Gastroesophageal sphincter (tissue), 4 donors: ENCODE results near the gene PTPRN2. TPM values are rescaled to one million over a fixed set of nuclear protein-coding genes. Genes with fewer than 3 reads are reported as not detected.

ENCODE experiments used
- ATAC-seq: fragments of 150-250 bp; one replicate; pipeline ENCODE4 v1.9.1; 2016; ENCODE audit warnings: mild to moderate bottlenecking, moderate library complexity
- H3K27ac ChIP-seq, 4 donors: fragments of 200-600 bp; sonication (generic) in 3 of 4; 1 replicate in 3 of 4; 2 replicates in 1 of 4; pipeline ENCODE4 v1.5.1; 2016 to 2019
- H3K27me3 ChIP-seq: fragments of 200-600 bp; sonication (generic); one replicate; pipeline ENCODE4 v1.5.1; 2019
- H3K36me3 ChIP-seq, 2 donors: fragments of 200-600 bp; sonication (generic); one replicate each; pipeline ENCODE4 v1.5.1; 2019; ENCODE audit warnings: control low read depth in 1 of 2
- H3K4me1 ChIP-seq, 3 donors: fragments of 200-600 bp; sonication (generic); 1 replicate in 2 of 3; 2 replicates in 1 of 3; pipeline ENCODE4 v1.5.1; 2016 to 2019; ENCODE audit warnings: control low read depth in 2 of 3
- H3K4me3 ChIP-seq, 2 donors: fragments of 200-600 bp; sonication (generic); one replicate each; pipeline ENCODE4 v1.5.1; 2019; ENCODE audit warnings: mild to moderate bottlenecking in 1 of 2, moderate library complexity in 1 of 2
- H3K9me3 ChIP-seq, 3 donors: fragments of 200-600 bp; sonication (generic); one replicate each; pipeline ENCODE4 v1.5.1; 2017 to 2019; ENCODE audit warnings: control low read depth in 2 of 3
- EP300 ChIP-seq: sonication (generic); formaldehyde crosslinking; IDR thresholded peaks from one replicate; pipeline ENCODE4 v1.6.1; 2017; ENCODE audit warnings: antibody characterized with exemption, mild to moderate bottlenecking
- POLR2A ChIP-seq, 2 donors: fragments of 450-650 bp; IDR thresholded peaks; one replicate each; pipeline ENCODE4 v1.6.1; 2017; ENCODE audit warnings: antibody characterized with exemption in 2 of 2, mild to moderate bottlenecking in 2 of 2, moderate library complexity in 1 of 2
- POLR2AphosphoS5 ChIP-seq: sonication (generic); formaldehyde crosslinking; IDR thresholded peaks from one replicate; pipeline ENCODE4 v1.6.1; 2017; ENCODE audit warnings: antibody characterized with exemption
- WGBS, 2 donors: methylation state at CpG; one replicate each; pipeline ENCODE4 v1.1.5; 2018; ENCODE audit warnings: low coverage in 1 of 2; 5-methylcytosine and 5-hydroxymethylcytosine counted together
- total RNA-seq, 4 donors: library from RNA; depleted of rRNA; stranded (reverse); fragments of >200 nt; gene quantifications; one replicate each; pipeline ENCODE4 v1.1.0, GENCODE V29; 2016
- TF ChIP-seq, protein P1 (sequence below), 4 experiments: fragments of 200-600 bp in 2 of 4; fragments of 450-650 bp in 2 of 4; sonication (generic) in 1 of 4; IDR thresholded peaks; one replicate each; pipeline ENCODE4 v1.5.1; 2017 to 2019; ENCODE audit warnings: antibody characterized with exemption in 4 of 4, mild to moderate bottlenecking in 2 of 4, moderate library complexity in 2 of 4

PTPRN2 gene
- total RNA-seq, 4 donors from 2014 or later = 1.7 to 4.7 (median 3.3) TPM

DNA sequence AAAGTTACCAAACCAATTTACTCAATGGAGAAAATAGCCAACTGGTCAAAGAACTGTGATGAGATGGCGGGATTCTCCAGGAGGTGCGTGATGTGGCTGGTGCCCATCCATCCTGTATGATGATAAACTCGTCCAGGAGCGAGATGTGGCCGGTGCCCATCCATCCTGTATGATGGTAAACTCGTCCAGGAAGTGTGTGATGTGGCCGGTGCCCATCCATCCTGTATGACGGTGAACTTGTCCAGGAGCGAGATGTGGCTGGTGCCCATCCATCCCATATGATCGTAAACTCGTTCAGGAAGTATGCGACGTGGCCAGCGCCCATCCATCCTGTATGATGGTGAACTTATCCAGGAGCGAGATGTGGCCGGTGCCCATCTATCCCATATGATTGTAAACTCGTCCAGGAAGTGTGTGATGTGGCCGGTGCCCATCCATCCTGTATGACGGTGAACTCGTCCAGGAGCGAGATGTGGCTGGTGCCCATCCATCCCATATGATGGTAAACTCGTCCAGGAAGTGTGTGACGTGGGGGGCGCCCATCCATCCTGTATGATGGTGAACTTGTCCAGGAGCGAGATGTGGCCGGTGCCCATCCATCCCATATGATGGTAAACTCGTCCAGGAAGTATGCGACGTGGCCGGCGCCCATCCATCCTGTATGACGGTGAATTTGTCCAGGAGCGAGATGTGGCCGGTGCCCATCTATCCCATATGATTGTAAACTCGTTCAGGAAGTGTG, 754.6 kb downstream of the PTPRN2 start:
- H3K4me1 ChIP-seq = no peaks in the 10 kb centered on the region
- H3K36me3 ChIP-seq = no peaks in the 10 kb centered on the region
- H3K27me3 ChIP-seq = peaks cover 17% of the 10 kb centered on the region
- TF ChIP-seq POLR2A (IDR thresholded peaks at IDR 0.05) = no peak
- TF ChIP-seq, protein P1, sequence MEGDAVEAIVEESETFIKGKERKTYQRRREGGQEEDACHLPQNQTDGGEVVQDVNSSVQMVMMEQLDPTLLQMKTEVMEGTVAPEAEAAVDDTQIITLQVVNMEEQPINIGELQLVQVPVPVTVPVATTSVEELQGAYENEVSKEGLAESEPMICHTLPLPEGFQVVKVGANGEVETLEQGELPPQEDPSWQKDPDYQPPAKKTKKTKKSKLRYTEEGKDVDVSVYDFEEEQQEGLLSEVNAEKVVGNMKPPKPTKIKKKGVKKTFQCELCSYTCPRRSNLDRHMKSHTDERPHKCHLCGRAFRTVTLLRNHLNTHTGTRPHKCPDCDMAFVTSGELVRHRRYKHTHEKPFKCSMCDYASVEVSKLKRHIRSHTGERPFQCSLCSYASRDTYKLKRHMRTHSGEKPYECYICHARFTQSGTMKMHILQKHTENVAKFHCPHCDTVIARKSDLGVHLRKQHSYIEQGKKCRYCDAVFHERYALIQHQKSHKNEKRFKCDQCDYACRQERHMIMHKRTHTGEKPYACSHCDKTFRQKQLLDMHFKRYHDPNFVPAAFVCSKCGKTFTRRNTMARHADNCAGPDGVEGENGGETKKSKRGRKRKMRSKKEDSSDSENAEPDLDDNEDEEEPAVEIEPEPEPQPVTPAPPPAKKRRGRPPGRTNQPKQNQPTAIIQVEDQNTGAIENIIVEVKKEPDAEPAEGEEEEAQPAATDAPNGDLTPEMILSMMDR (IDR thresholded peaks at IDR 0.05) = no peak
- TF ChIP-seq POLR2AphosphoS5 = no peak
- no peak for TF ChIP-seq EP300
- ATAC-seq = no peak
- WGBS, 2 donors = 83 to 91% methylated on average over 9 to 13 of the region's 35 CpGs
- no peak overlapping the region for H3K27ac ChIP-seq
- no peaks in the 10 kb centered on the region for H3K9me3 ChIP-seq
- no peak overlapping the region for H3K4me3 ChIP-seq

GRCh38 chr7:157832421-157832820, 755.2 kb downstream of the PTPRN2 start:
- Histone ChIP-seq H3K36me3 (no peaks in the 10 kb centered on the region), H3K27ac (no peak overlapping the region), H3K4me3 (no peak overlapping the region), H3K9me3 (no peaks in the 10 kb centered on the region), H3K4me1 (no peaks in the 10 kb centered on the region), H3K27me3 (peaks cover 17% of the 10 kb centered on the region)
- WGBS, 2 donors = 7 to 32% methylated on average over 3 to 6 of the region's 6 CpGs
- TF ChIP-seq, protein P1 (IDR thresholded peaks at IDR 0.05) = no peak
- TF ChIP-seq EP300 = no peak
- TF ChIP-seq POLR2AphosphoS5 = no peak
- no peak for TF ChIP-seq POLR2A (IDR thresholded peaks at IDR 0.05)
- ATAC-seq = no peak

GRCh38 chr7:157832006-157832405, 755.6 kb downstream of the PTPRN2 start:
- no peaks in the 10 kb centered on the region for H3K9me3 ChIP-seq
- ATAC-seq = no peak
- H3K4me3 ChIP-seq = no peak overlapping the region
- no peaks in the 10 kb centered on the region for H3K36me3 ChIP-seq
- TF ChIP-seq POLR2AphosphoS5 (no peak), EP300 (no peak), POLR2A (IDR thresholded peaks at IDR 0.05) (no peak)
- TF ChIP-seq, protein P1 (IDR thresholded peaks at IDR 0.05) = no peak
- 40% methylated on average over 1 of the region's 16 CpGs; no CpG with 5 or more reads in 1 of the 2 donors for WGBS, 2 donors
- no peaks in the 10 kb centered on the region for H3K4me1 ChIP-seq
- no peak overlapping the region for H3K27ac ChIP-seq
- H3K27me3 ChIP-seq = peaks cover 17% of the 10 kb centered on the region

- Histone ChIP-seq H3K4me1 (no peaks in the 10 kb centered on the region), H3K9me3 (no peaks in the 10 kb centered on the region), H3K27ac (no peak overlapping the region), H3K36me3 (no peaks in the 10 kb centered on the region), H3K27me3 (peaks cover 17% of the 10 kb centered on the region), H3K4me3 (no peak overlapping the region)
- ATAC-seq = no peak
- WGBS, 2 donors = 75 to 77% methylated on average over 9 to 10 of the region's 18 CpGs
- TF ChIP-seq POLR2A (IDR thresholded peaks at IDR 0.05) (no peak), EP300 (no peak), POLR2AphosphoS5 (no peak)
- TF ChIP-seq, protein P1 (IDR thresholded peaks at IDR 0.05) = no peak
Measured at GRCh38 chr7:157831143-157831905, 756.3 kb downstream of the PTPRN2 start.
